ELR (cell line): ENCODE measurements around the gene SEPTIN2.
"Not testable (repeated sequence)": the region's sequence is repeated elsewhere in the genome, so short reads cannot be mapped to it uniquely, and the experiment has no call there.

Source experiments
- DNase-seq: peaks from one replicate; pipeline ENCODE4 v3.0.0-alpha.2; 2015; ENCODE audit warnings: low read depth

Gene SEPTIN2

DNA sequence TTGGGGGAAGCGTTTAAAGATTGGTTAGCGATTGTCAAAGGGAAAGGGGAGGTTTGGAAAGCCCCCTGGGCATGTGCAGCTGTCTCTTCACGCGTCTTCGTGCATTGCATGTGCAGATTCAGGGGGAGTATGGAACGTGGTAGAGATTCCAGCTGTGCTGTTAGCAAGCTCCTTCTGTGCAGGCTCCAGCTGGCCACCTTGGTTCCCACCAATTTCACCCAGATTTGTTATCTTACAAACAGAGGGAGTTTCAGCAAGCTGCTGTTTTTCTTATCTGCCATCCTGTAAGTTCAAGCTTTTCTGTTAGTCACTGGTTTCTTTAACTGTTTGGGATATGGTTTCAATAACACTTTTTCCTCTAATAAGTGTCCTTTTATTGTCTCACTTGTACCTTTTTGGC lies 70.8 kb downstream of the SEPTIN2 start:
- no peak for DNase-seq

DNA sequence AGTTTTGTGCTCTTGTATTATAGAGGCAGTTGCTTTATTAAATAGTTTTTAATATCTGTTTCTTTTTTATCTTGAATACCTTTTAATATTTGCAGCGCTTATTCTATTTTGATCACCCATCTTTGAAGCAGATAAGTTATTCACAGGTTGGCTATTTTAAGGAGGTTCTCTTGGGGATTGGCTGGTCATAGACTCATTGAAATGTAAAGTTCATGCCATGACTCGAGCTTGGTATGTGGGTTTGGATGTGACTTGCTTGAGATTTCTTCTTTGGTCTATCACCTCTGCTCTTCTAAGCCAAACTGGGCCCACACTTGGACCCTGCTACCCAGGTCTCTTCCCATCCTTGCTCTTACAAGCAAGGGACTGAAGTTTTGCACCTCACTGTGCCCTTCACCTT lies 74.0 kb downstream of the SEPTIN2 start:
- no peak for DNase-seq

DNA sequence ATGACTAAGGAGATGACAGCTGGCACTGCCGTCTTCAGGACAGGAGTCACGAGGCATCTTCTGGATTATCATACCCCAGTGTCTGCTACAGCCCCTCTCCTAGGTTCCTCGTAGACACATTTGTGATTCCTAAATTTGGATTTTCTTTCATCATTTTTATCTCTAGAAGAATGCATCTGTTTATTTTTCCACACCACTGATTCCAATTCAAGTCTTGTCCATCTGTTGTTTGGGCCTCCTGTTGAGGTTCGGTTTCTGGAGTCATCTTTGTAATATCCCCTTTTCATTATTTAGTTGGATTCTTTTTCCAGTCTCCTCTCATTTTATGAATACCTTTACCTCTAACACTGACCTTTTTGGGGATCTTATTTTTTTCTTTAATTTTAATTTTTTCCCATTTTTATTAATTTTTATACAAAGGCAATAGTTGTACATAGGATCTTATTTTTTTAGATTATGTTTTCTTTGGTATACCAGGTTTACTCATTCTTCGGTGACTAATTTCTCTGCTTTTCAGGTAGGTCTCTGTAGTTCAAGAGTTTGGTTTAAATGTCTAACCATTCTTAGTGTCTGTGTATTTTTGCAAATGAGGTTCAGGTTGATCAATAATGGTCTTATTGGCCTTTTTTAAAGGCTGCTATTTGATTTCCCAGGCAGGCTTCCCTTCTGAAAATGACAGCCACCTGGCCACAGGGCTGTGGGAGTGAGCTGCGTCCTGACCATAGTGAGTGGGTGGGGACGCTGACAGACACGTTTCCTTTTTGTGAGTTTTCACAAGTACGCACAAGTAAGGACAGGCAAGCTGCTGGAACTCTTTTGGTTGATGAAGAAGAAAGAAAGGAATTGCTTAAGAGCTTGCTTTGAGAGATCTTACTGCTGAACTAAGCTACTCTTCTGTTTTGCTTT lies 74.8 kb downstream of the SEPTIN2 start:
- no peak for DNase-seq

DNA sequence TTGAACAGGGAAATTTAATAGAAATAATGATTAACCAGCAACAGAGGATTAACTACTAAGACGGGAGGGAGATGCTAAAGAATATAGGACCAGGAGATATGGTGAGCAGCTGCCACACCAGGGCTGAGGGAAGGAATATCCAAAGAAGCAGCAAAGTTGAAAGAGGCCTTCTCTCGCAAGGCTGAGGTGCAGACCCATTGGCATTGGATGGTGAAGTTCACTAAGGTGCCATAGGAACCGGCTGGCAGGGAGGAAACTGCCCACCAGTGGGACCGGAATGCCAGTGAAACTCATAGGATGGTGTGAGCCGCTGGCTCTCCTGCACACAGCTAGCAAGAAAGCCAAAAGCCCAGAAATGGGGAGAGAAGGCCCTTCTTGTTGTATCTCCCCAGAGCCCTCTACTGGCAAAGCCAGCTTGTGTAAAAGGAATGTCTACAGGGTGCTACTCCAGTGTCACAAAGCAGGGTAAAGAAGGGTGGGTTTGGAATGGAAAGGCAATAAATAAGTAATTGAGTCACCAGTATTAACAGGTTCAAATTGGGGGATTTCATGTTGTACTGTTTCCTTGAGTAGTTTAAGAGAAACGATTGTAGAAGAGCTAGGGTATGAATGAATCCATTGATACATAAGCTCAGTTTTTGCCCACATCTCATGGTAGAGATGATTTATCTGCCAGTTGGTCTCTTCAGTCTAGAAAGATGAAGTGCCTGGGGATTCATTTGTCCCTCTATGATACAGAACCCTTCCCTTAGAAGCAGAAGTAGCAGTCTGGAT lies 76.4 kb downstream of the SEPTIN2 start:
- peak; percentile 39 for DNase-seq

DNA sequence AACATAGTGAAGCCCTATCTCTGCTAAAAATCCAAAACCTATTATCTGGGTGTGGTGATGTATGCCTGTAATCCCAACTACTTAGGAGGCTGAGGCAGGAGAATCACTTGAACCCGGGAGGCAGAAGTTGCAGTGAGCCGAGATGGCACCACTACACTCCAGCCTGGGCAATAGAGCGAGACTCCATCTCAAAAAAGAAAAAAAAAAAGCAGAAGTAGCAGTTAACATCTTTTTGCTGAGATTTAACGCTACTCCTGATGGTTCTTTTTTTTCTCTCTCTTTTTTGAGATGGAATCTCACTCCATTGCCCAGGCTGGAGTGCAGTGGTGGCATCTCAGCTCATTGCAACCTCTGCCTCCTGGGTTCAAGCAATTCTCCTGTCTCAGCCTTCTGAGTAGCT lies 77.0 kb downstream of the SEPTIN2 start:
- DNase-seq = not testable (repeated sequence)

DNA sequence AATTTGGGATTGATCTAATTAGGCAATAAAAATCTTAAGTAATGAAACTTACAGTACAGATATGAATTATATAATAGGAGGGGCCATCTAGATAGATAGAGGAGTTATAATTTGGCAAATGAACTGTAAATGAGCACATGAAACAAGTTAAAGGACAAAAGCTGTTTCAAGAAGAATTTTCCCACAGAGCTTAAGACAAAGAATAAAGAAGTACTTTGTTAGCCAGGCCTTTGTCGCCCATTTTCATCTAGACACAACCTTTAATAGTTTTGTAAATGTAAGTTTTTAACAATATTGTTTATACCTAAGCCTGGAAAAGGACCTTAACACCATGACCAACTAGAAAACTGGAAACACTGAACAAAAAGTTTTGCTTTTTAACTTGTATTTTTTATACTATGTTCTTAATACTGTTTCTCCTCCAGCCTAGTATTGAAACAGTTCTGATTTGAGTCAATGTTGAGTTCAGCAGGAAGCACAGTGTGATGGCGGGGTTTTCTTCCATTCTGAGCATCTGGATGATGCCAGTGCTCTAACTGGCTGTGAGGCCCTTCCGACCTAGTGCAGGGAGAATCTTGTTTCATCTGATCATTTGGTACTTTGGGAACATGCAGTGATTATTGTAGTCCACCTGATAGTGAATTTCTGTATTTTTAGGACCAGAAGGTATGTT lies 77.9 kb downstream of the SEPTIN2 start:
- no peak for DNase-seq

- DNase-seq = not testable (repeated sequence)
Measured at GRCh38 chr2:241396809-241397208, 81.1 kb downstream of the SEPTIN2 start.

GRCh38 chr2:241399941-241400922 lies 84.5 kb downstream of the SEPTIN2 start:
- DNase-seq = no peak
